DMS114 treated with DMSO at 0.1 percent for 48 hours (cell line): ENCODE results near the gene RNF208.

Source experiments
- DNase-seq: peaks from one replicate; lab custom pipeline; 2025; ENCODE audit not compliant: unreplicated experiment; lab: John Stamatoyannopoulos, UW

RNF208 gene

GRCh38 chr9:137228506-137228967 lies 6.5 kb upstream of the RNF208 start:
- DNase-seq = no peak

- DNase-seq = no peak
Observed at GRCh38 chr9:137227853-137228505, 5.9 kb upstream of the RNF208 start.

GRCh38 chr9:137227054-137227852 lies 5.2 kb upstream of the RNF208 start, which contains the start of gene RNF224:
Gene RNF224, plus strand, starts transcription at chr9:137227502. Its CDS starts 834 bp downstream, at chr9:137228336.
- DNase-seq = peak; percentile 24

- DNase-seq = no peak
Observed at GRCh38 chr9:137226338-137227053, 4.5 kb upstream of the RNF208 start.

GRCh38 chr9:137225699-137226331 lies 3.8 kb upstream of the RNF208 start:
- no peak for DNase-seq

GRCh38 chr9:137224830-137225694 lies 3.0 kb upstream of the RNF208 start, which contains the start of gene CYSRT1:
Gene CYSRT1, plus strand, starts transcription at chr9:137225174. Its CDS starts 448 bp downstream, at chr9:137225622.
- DNase-seq = no peak

- peak; percentile 84 for DNase-seq
Observed at GRCh38 chr9:137223078-137223970, 1.3 kb upstream of the RNF208 start.

GRCh38 chr9:137221506-137222111 lies 431 bp downstream of the RNF208 start:
- no peak for DNase-seq

- DNase-seq = no peak
Observed at GRCh38 chr9:137221095-137221505, 940 bp downstream of the RNF208 start.

- DNase-seq = no peak
Observed at GRCh38 chr9:137220317-137221094, 1.5 kb downstream of the RNF208 start.

- DNase-seq = no peak
Observed at GRCh38 chr9:137219757-137220316, 2.2 kb downstream of the RNF208 start.

GRCh38 chr9:137218754-137219271 lies 3.2 kb downstream of the RNF208 start:
- no peak for DNase-seq

GRCh38 chr9:137218212-137218753 lies 3.8 kb downstream of the RNF208 start:
- no peak for DNase-seq

- DNase-seq = no peak
Observed at GRCh38 chr9:137217276-137218211, 4.5 kb downstream of the RNF208 start.

GRCh38 chr9:137216188-137216965 lies 5.7 kb downstream of the RNF208 start:
- no peak for DNase-seq
